ENCODE data around the gene TNFSF15. TPM values are rescaled to one million over a fixed set of nuclear protein-coding genes. Genes with fewer than 3 reads are reported as not detected.

Gene TNFSF15
- 0.16 TPM for total RNA-seq

- DNase-seq: no peak
Observed at GRCh38 chr9:114805670-114806525, at the start of gene TNFSF15. TSS of gene TNFSF15 (minus strand) at chr9:114806039. CDS start at chr9:114806012, 27 bp downstream.

GRCh38 chr9:114855488-114855887, 49.6 kb upstream of the TNFSF15 start:
- no peak for DNase-seq

GRCh38 chr9:114854736-114855355, 49.0 kb upstream of the TNFSF15 start:
- no peak for DNase-seq

- DNase-seq: no peak
Observed at GRCh38 chr9:114853071-114853855, 47.4 kb upstream of the TNFSF15 start.

- DNase-seq: no peak
Observed at GRCh38 chr9:114852050-114852594, 46.3 kb upstream of the TNFSF15 start.

- no peak for DNase-seq
Observed at GRCh38 chr9:114851306-114851705, 45.5 kb upstream of the TNFSF15 start.

- DNase-seq: no peak
Observed at GRCh38 chr9:114850871-114851270, 45.0 kb upstream of the TNFSF15 start.

- DNase-seq: no peak
Observed at GRCh38 chr9:114849450-114849849, 43.6 kb upstream of the TNFSF15 start.

GRCh38 chr9:114847492-114848417, 41.9 kb upstream of the TNFSF15 start:
- DNase-seq: no peak

GRCh38 chr9:114845373-114845772, 39.5 kb upstream of the TNFSF15 start:
- no peak for DNase-seq

- no peak for DNase-seq
Observed at GRCh38 chr9:114844766-114845165, 38.9 kb upstream of the TNFSF15 start.

- DNase-seq: no peak
Observed at GRCh38 chr9:114837923-114838322, 32.1 kb upstream of the TNFSF15 start.

- no peak for DNase-seq
Observed at GRCh38 chr9:114836769-114837168, 30.9 kb upstream of the TNFSF15 start.

GRCh38 chr9:114834386-114834785, 28.5 kb upstream of the TNFSF15 start:
- no peak for DNase-seq

GRCh38 chr9:114830546-114830945, 24.7 kb upstream of the TNFSF15 start:
- no peak for DNase-seq

- no peak for DNase-seq
Observed at GRCh38 chr9:114829574-114830440, 24.0 kb upstream of the TNFSF15 start.

GRCh38 chr9:114828303-114828650, 22.4 kb upstream of the TNFSF15 start:
- DNase-seq: no peak

GRCh38 chr9:114827641-114828302, 21.9 kb upstream of the TNFSF15 start:
- no peak for DNase-seq

GRCh38 chr9:114826431-114826830, 20.6 kb upstream of the TNFSF15 start:
- DNase-seq: no peak
